H7 (cell line): Measurements from ENCODE around the gene TMEM89. TPM values are rescaled to one million over a fixed set of nuclear protein-coding genes. Genes with fewer than 3 reads are reported as not detected.

ENCODE experiments used
- DNase-seq: peaks from one replicate; pipeline ENCODE4 v3.0.0; 2012
- H3K27me3 ChIP-seq: 2 replicates; pipeline ENCODE4 v1.6.0; 2011; ENCODE audit warnings: mild to moderate bottlenecking, low read length; ENCODE audit not compliant: control insufficient read depth, insufficient read depth
- H3K36me3 ChIP-seq: replicated peaks from 2 replicates; pipeline ENCODE4 v1.5.1; 2011; ENCODE audit warnings: low read length; ENCODE audit not compliant: control insufficient read depth, insufficient read depth
- H3K4me3 ChIP-seq: 2 replicates; pipeline ENCODE4 v1.5.1; 2011; ENCODE audit warnings: low read depth, mild to moderate bottlenecking, control low read depth, low read length, moderate library complexity; ENCODE audit not compliant: insufficient read depth
- total RNA-seq: library from RNA; depleted of rRNA; stranded (reverse); fragments of >200 nt; shearing (Covaris generic); gene quantifications from 2 replicates; pipeline ENCODE4 v1.2.3, GENCODE V29; 2014; rRNA removed

TMEM89 gene
- total RNA-seq, 1 experiment from 2014 or later = not detected

DNA sequence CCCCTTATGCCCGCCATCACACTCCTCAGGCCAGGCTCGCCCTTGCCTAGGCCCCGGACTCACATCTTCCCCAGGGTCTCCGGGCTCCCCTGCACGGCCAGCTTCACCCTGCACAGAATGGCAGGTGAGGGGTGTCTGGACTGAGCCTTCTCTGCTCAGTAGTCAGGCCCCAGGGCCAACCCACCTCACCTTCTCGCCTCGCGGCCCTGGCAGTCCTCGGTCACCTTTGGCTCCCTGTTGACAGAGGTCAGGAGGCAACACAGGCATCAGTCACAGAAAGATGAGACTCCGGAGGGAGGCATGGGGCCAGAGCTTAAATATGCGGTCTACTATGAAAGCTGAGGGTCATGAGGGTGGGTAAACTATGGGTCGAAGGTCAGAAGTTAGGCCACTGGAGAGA lies 49.6 kb downstream of the TMEM89 start:
- Histone ChIP-seq H3K27me3 (no peaks in the 10 kb centered on the region), H3K4me3 (no peak overlapping the region), H3K36me3 (no peaks in the 10 kb centered on the region; the same call in 1 of the 2 replicates)
- DNase-seq = no peak

Other genes with a start within 250 kb of the TMEM89 start
- gene FBXW12, start 249.6 kb downstream of the TMEM89 start, total RNA-seq = 0.07 and 0.67 TPM in 2 replicates
- gene PLXNB1, start 191.7 kb downstream of the TMEM89 start, total RNA-seq = 46.5 and 65.7 TPM in 2 replicates
- gene CCDC51, start 181.7 kb downstream of the TMEM89 start, total RNA-seq = 51.4 and 59.1 TPM in 2 replicates
- gene TMA7, start 181.5 kb downstream of the TMEM89 start, total RNA-seq = 222 and 264 TPM in 2 replicates
- 13.4 and 18.5 TPM in 2 replicates for gene ATRIP, start 175.0 kb downstream of the TMEM89 start, total RNA-seq
- 195 and 200 TPM in 2 replicates for gene SHISA5, start 117.6 kb downstream of the TMEM89 start, total RNA-seq
- gene PFKFB4, start 65.0 kb downstream of the TMEM89 start, total RNA-seq = 11.4 and 22.0 TPM in 2 replicates
- 0.15 and 0.69 TPM in 2 replicates for gene UCN2, start 58.0 kb downstream of the TMEM89 start, total RNA-seq
- gene COL7A1, start 26.4 kb downstream of the TMEM89 start, total RNA-seq = 19.4 and 29.4 TPM in 2 replicates
- 492 and 610 TPM in 2 replicates for gene UQCRC1, start 12.1 kb downstream of the TMEM89 start, total RNA-seq
- 70.5 and 76.0 TPM in 2 replicates for gene SLC26A6, start 13.7 kb upstream of the TMEM89 start, total RNA-seq
- 14.3 and 18.7 TPM in 2 replicates for gene CELSR3, start 41.1 kb upstream of the TMEM89 start, total RNA-seq
- 43.8 and 48.8 TPM in 2 replicates for gene NCKIPSD, start 64.1 kb upstream of the TMEM89 start, total RNA-seq
- gene IP6K2, start 95.5 kb upstream of the TMEM89 start, total RNA-seq = 93.8 and 107 TPM in 2 replicates
- 29.3 and 40.8 TPM in 2 replicates for gene PRKAR2A, start 226.1 kb upstream of the TMEM89 start, total RNA-seq